GM12878 (cell line): ENCODE results near the gene SIGLEC6. TPM values are rescaled to one million over a fixed set of nuclear protein-coding genes. Genes with fewer than 3 reads are reported as not detected.

ENCODE experiments used
- ATAC-seq: fragments of 200-7000 bp; cut with Tn5 transposase; 3 replicates; pipeline ENCODE4 v1.9.1; 2020; ENCODE audit warnings: mild to moderate bottlenecking, moderate library complexity
- BruUV-seq: library from RNA; stranded (reverse); fragments of 400-500 nt; replicated peaks from 2 replicates; lab custom pipeline; 2021; lab: Mats Ljungman, UMichigan
- CTCF ChIA-PET: fragments of 300-600 bp; sonication (Branson Sonifier 250); formaldehyde crosslinking; extraction: SDS; loops from one replicate; lab custom pipeline; 2021; ENCODE audit warnings: inconsistent platforms; lab: Yijun Ruan, JAX
- POLR2A ChIA-PET: fragments of 350-600 bp; formaldehyde crosslinking; extraction: SDS; loops from one replicate; lab custom pipeline; 2021; ENCODE audit warnings: inconsistent platforms; lab: Charles Lee
- RAD21 ChIA-PET: fragments of 300-600 bp; sonication (Branson Sonifier 250); formaldehyde crosslinking; loops from one replicate; lab custom pipeline; 2023; ENCODE audit warnings: antibody characterized with exemption; ENCODE audit not compliant: unreplicated experiment; lab: Charles Lee
- SMC1A ChIA-PET: fragments of 300-600 bp; sonication (Branson Sonifier 250); formaldehyde crosslinking; loops from one replicate; lab custom pipeline; 2023; ENCODE audit not compliant: unreplicated experiment, uncharacterized antibody; lab: Charles Lee
- DNase-seq: peaks from one replicate; pipeline ENCODE4 v3.0.0-alpha.2; 2011; ENCODE audit warnings: low read depth, low spot score
- FAIRE-seq: peaks from 3 replicates; lab custom pipeline; 2011; peaks lifted over from hg19 to GRCh38; lab: Jason Lieb, UNC
- H2AFZ ChIP-seq: 2 replicates; pipeline ENCODE4 v1.6.0; 2011; ENCODE audit warnings: low read depth, low read length, control low read depth; ENCODE audit not compliant: control insufficient read depth
- H3K27ac ChIP-seq: 2 replicates; pipeline ENCODE4 v1.5.1; 2011; ENCODE audit warnings: control low read depth; ENCODE audit not compliant: control insufficient read depth, insufficient read depth
- H3K27me3 ChIP-seq, 2 experiments: replicated peaks in 1 of 2; 2 replicates each; pipeline versions ENCODE4 v1.6.0 to v1.6.1; 2011; ENCODE audit warnings: low read length in 1 of 2; ENCODE audit not compliant: control insufficient read depth in 2 of 2, insufficient read depth in 2 of 2
- H3K36me3 ChIP-seq, 2 experiments: 2 replicates each; pipeline ENCODE4 v1.5.1; 2011; ENCODE audit warnings: low read length in 1 of 2; ENCODE audit not compliant: control insufficient read depth in 2 of 2, insufficient read depth in 2 of 2
- H3K4me1 ChIP-seq: 2 replicates; pipeline ENCODE4 v1.6.1; 2011; ENCODE audit warnings: mild to moderate bottlenecking, low read length, moderate library complexity, mixed read lengths; ENCODE audit not compliant: control insufficient read depth, insufficient read depth
- H3K4me2 ChIP-seq: 2 replicates; pipeline ENCODE4 v1.6.0; 2011; ENCODE audit warnings: control low read depth; ENCODE audit not compliant: control insufficient read depth, insufficient read depth
- H3K4me3 ChIP-seq: fragments of 200-600 bp; sonication (generic); 2 replicates; pipeline ENCODE4 v1.5.1; 2016
- H3K79me2 ChIP-seq: 2 replicates; pipeline ENCODE4 v1.6.0; 2011; ENCODE audit warnings: low read length; ENCODE audit not compliant: control insufficient read depth, insufficient read depth
- H3K9ac ChIP-seq: 2 replicates; pipeline ENCODE4 v1.8.0; 2011; ENCODE audit warnings: low read length, control low read depth, mixed read lengths; ENCODE audit not compliant: control insufficient read depth, insufficient read depth
- H3K9me3 ChIP-seq: replicated peaks from 3 replicates; pipeline ENCODE4 v1.5.1; 2011; ENCODE audit warnings: mild to moderate bottlenecking, low read length; ENCODE audit not compliant: control insufficient read depth, insufficient read depth
- H4K20me1 ChIP-seq: 2 replicates; pipeline ENCODE4 v1.6.0; 2011; ENCODE audit not compliant: control insufficient read depth, insufficient read depth
- EZH2 ChIP-seq: IDR thresholded peaks from 2 replicates; pipeline ENCODE4 v1.6.1; 2012; ENCODE audit warnings: low read depth, mild to moderate bottlenecking, control low read depth, inconsistent platforms, low read length, borderline replicate concordance; ENCODE audit not compliant: control insufficient read depth
- FOS ChIP-seq: IDR thresholded peaks from 3 replicates; pipeline ENCODE4 v1.6.1; 2011; ENCODE audit warnings: borderline replicate concordance; ENCODE audit not compliant: insufficient read length; ENCODE audit errors: extremely low read depth
- GATAD2B ChIP-seq: fragments of 450-650 bp; conservative IDR thresholded peaks from 2 replicates; pipeline ENCODE4 v1.6.1; 2017; ENCODE audit warnings: low read depth, mild to moderate bottlenecking, moderate library complexity
- KLF5 ChIP-seq: fragments of 450-650 bp; IDR thresholded peaks from 2 replicates; pipeline ENCODE4 v1.6.1; 2014; ENCODE audit warnings: mild to moderate bottlenecking; ENCODE audit not compliant: partially characterized antibody
- NFYA ChIP-seq: IDR thresholded peaks from 2 replicates; pipeline ENCODE4 v1.6.1; 2011; ENCODE audit warnings: low read depth, mild to moderate bottlenecking, low read length, improper control_type of control experiment, borderline replicate concordance
- NR2C1 ChIP-seq: fragments of 450-650 bp; IDR thresholded peaks from 2 replicates; pipeline ENCODE4 v1.6.1; 2017; ENCODE audit warnings: antibody characterized with exemption, mild to moderate bottlenecking, moderate library complexity
- NR2C2 ChIP-seq: IDR thresholded peaks from 2 replicates; pipeline ENCODE4 v1.6.1; 2011; ENCODE audit warnings: borderline replicate concordance, low read depth; ENCODE audit not compliant: control insufficient read depth, insufficient read length
- RCOR1 ChIP-seq: conservative IDR thresholded peaks from 2 replicates; pipeline ENCODE4 v1.6.1; 2012; ENCODE audit warnings: low read depth, low read length, improper control_type of control experiment
- SREBF2 ChIP-seq: IDR thresholded peaks from 2 replicates; pipeline ENCODE4 v1.6.1; 2012; ENCODE audit warnings: mild to moderate bottlenecking, low read length
- TARDBP ChIP-seq: IDR thresholded peaks from 2 replicates; pipeline ENCODE4 v1.6.1; 2016; ENCODE audit warnings: borderline replicate concordance
- ZSCAN29 ChIP-seq: fragments of 450-650 bp; IDR thresholded peaks from 2 replicates; pipeline ENCODE4 v1.6.1; 2017; ENCODE audit warnings: mild to moderate bottlenecking, moderate library complexity
- WGBS: methylation state at CpG from one replicate; pipeline ENCODE4 v1.1.6; 2016; ENCODE audit warnings: low lambda C conversion rate; ENCODE audit not compliant: insufficient replicate concordance, insufficient coverage; ENCODE audit errors: missing lambda C conversion rate; 5-methylcytosine and 5-hydroxymethylcytosine counted together
- in situ Hi-C: fragments of 300-500 bp; cut with MboI; formaldehyde crosslinking; loops from 9 replicates; pipeline ENCODE4 v1.14.3; 2018; ENCODE audit warnings: mixed read lengths
- intact Hi-C: fragments of 100-400 bp; cut with micrococcal nuclease; formaldehyde crosslinking; loops from one replicate; pipeline ENCODE4 v1.14.2; 2022; ENCODE audit not compliant: unreplicated experiment
- polyA plus RNA-seq, 11 experiments: library from polyadenylated mRNA; depleted of rRNA in 4 of 11; unstranded in 6 of 11; stranded (reverse) in 5 of 11; fragments of >200 nt; fragmentation: Nextera tagmentation in 4 of 11; fragmentation: Illumina TruSeq in 1 of 11; extraction: Ambion mirVana in 4 of 11; extraction: Trizol in 1 of 11; gene quantifications; 1 replicate in 1 of 11; 2 replicates in 10 of 11; pipeline versions ENCODE4 v1.2.1 to v1.2.3, GENCODE V29; 2011 to 2016; ENCODE audit warnings: inconsistent platforms in 2 of 11, missing spikeins in 2 of 11, low read depth in 1 of 11
- total RNA-seq, 4 experiments: library from RNA; depleted of rRNA in 3 of 4; stranded (reverse); fragments of >200 nt in 3 of 4; fragmentation: Illumina TruSeq in 1 of 4; extraction: Trizol in 1 of 4; gene quantifications; 2 replicates each; pipeline versions ENCODE4 v1.2.1 to v1.2.3, GENCODE V29; 2013 to 2021

SIGLEC6 gene
- total and polyA plus RNA-seq, 10 of the 15 experiments (the other 5 are each of a cell fraction or from before 2014, with no cell fraction given) = 0.08 to 0.40 (median 0.27) TPM; not detected in 2

GRCh38 chr19:51477344-51477743 lies 54.1 kb downstream of the SIGLEC6 start:
- ChIA-PET SMC1A (no interaction called here), RAD21 (no interaction called here), POLR2A (no interaction called here), CTCF (no interaction called here)
- no peaks in the 10 kb centered on the region for H3K36me3 ChIP-seq
- TF ChIP-seq GATAD2B (no peak), TARDBP (no peak), NR2C1 (no peak), NR2C2 (no peak), RCOR1 (no peak), ZSCAN29 (no peak), SREBF2 (no peak), NFYA (no peak), FOS (no peak), EZH2 (no peak), KLF5 (no peak)
- no peak overlapping the region for H3K27ac ChIP-seq
- no peak overlapping the region for H3K9ac ChIP-seq
- H3K4me2 ChIP-seq = no peak overlapping the region
- 20% methylated on average over 5 of the region's 5 CpGs for WGBS
- H3K4me1 ChIP-seq = no peaks in the 10 kb centered on the region
- intact Hi-C loops = no loop called here
- ATAC-seq (no peak), FAIRE-seq (no peak), DNase-seq (no peak)
- no TSS peak for BruUV-seq
- in situ Hi-C loops = no loop called here
- no peaks in the 10 kb centered on the region for H4K20me1 ChIP-seq
- H3K27me3 ChIP-seq = no peaks in the 10 kb centered on the region; a peak in 1 of 4 replicates
- no peak overlapping the region for H3K4me3 ChIP-seq
- H3K9me3 ChIP-seq = no peaks in the 10 kb centered on the region; the same call in 2 of the 3 replicates
- no peak overlapping the region for H2AFZ ChIP-seq
- H3K79me2 ChIP-seq = no peaks in the 10 kb centered on the region
